ENCODE measurements around the gene GPR158. TPM values are rescaled to one million over a fixed set of nuclear protein-coding genes. Genes with fewer than 3 reads are reported as not detected.

The GPR158 gene
- total RNA-seq, 1 donor, result 0.18 TPM

DNA sequence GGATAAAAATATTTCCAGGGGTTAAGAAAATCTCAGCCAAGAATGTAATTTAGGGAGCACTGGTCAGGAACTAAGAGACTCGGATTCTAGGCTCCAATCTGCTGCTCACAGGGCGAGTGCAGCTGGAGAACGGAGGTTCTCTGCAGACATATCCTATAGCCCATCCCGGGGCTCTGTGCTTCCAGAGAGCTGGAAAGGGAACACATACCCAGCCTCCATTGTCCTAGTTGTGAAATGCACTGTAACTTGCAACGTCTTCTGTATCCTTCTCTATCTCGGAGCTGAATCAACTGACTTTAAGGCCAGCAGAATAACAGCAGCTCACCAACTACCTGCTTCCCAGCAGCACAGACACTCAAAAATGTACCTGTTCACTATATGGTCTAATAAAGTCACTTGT, 408.2 kb downstream of the GPR158 start:
- TF ChIP-seq, protein P1, sequence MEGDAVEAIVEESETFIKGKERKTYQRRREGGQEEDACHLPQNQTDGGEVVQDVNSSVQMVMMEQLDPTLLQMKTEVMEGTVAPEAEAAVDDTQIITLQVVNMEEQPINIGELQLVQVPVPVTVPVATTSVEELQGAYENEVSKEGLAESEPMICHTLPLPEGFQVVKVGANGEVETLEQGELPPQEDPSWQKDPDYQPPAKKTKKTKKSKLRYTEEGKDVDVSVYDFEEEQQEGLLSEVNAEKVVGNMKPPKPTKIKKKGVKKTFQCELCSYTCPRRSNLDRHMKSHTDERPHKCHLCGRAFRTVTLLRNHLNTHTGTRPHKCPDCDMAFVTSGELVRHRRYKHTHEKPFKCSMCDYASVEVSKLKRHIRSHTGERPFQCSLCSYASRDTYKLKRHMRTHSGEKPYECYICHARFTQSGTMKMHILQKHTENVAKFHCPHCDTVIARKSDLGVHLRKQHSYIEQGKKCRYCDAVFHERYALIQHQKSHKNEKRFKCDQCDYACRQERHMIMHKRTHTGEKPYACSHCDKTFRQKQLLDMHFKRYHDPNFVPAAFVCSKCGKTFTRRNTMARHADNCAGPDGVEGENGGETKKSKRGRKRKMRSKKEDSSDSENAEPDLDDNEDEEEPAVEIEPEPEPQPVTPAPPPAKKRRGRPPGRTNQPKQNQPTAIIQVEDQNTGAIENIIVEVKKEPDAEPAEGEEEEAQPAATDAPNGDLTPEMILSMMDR (IDR thresholded peaks at IDR 0.05; ENCODE audit: insufficient read depth, low read length), result no peak
- H3K4me3 ChIP-seq (ENCODE audit: low read depth, low read length), result no peak overlapping the region
- no peak for DNase-seq (ENCODE audit: low read depth)

DNA sequence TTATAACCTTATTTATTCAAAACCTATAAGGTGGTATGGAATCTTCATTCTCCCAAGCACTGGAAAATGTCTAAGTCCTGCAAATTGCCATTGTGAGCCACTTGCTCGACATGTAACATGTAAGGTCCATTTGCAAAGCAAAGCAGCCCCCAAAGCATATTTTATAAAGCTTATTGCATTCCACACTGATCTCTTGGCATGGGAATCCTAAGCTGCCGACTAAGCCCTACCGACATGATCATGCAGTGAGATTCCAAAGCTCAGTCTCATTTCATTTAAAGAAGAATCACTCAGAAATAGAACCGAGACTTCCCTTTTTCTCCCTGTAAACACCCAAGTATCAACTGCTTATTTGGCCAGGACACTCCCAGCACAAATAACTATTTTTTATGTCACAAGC, 425.9 kb downstream of the GPR158 start:
- TF ChIP-seq, protein P1 (IDR thresholded peaks at IDR 0.05; ENCODE audit: insufficient read depth, low read length), result no peak
- no peak for DNase-seq (ENCODE audit: low read depth)
- H3K4me3 ChIP-seq (ENCODE audit: low read depth, low read length), result no peak overlapping the region

DNA sequence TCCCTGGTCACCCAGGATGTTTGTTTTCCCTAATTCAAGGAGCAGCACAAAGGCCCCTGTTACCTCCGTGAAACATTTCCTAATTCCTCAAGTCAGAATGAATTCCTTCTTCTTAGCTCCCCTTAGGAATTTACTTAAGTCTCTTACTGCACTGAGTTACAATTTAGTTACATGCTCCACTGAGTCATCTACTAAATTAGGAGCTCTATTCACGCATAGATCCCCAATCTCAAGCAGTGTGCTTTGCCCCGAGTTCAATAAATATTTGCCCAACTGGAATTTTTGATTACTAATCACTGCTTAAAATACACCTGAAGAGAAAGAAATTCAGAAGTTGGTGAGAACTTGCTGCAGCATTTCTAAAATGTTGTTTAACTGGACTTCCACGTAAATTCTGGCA, 429.8 kb downstream of the GPR158 start:
- no peak overlapping the region for H3K4me3 ChIP-seq (ENCODE audit: low read depth, low read length)
- TF ChIP-seq, protein P1 (IDR thresholded peaks at IDR 0.05; ENCODE audit: insufficient read depth, low read length), result no peak
- DNase-seq (ENCODE audit: low read depth), result no peak

DNA sequence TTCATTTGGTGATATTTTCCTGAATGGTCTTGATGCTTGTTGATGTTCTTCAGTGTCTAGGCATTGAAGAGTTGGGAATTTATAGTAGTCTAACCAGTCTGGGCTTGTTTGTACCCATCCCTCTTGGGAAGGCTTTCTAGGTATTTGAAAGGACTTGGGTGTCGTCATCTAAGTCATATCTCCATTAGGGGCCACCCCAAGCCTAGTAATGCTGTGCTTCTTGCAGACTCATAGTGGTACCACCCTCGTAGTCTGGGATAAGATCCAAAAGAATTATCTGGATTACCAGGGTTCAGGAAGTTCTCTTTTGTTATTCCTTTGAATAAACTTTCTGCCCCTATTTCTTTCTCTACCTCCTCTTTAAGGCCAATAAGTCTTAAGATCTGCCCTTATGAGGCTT, 439.9 kb downstream of the GPR158 start:
- H3K4me3 ChIP-seq (ENCODE audit: low read depth, low read length), result no peak overlapping the region
- TF ChIP-seq, protein P1 (IDR thresholded peaks at IDR 0.05; ENCODE audit: insufficient read depth, low read length), result no peak
- no peak for DNase-seq (ENCODE audit: low read depth)

DNA sequence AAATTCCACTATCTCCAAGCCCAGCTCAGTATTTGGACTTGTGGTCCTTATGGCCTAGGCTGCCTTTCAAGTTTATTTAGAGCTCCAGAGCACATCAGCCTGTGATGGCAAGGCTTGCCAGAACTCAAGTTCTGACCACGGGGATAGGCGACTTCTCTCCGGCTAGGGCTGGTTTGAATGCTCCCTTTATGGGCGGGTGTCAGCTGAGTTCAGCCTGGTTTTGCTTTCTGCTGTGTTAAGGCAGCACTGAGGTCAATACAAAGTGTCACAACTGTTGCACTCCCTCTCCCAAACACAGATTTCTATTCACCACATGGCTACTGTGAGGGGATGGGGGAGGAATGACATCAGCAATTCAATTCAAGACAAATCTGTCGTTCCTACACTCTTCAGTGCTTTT, 441.1 kb downstream of the GPR158 start:
- TF ChIP-seq, protein P1 (IDR thresholded peaks at IDR 0.05; ENCODE audit: insufficient read depth, low read length), result no peak
- H3K4me3 ChIP-seq (ENCODE audit: low read depth, low read length), result no peak overlapping the region
- DNase-seq (ENCODE audit: low read depth), result no peak

DNA sequence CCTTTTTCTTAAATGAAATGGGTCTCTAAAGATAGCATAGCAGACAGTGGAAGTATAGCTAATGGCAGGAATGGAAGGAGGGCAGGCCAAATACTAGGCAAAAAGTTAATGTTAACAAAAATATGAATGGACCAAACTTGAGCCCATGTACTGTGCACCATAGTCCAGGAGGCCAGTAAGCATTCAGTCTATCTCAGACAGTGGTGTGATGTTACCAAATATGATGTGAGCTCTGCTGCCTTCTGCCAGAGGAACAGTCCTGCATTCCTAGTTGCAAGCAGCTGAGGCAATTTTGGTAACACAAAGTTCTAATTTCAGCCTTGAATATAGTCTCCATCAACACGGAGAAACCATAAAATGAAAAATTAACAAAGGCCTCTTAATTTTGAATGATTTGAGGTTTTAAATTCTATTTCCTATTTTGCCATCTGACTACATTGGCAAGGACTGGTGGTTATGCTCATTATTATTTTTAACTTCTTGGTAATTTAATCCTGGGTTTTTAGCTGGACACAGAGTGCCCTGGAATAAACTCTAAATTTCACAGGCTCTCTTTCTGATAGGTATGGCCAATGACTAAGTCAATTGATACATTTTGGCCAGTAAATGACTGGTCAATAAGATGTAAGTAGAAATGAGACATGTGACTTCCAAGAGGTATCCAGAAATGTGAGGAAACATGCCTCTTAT, 442.2 kb downstream of the GPR158 start:
- TF ChIP-seq, protein P1 (IDR thresholded peaks at IDR 0.05; ENCODE audit: insufficient read depth, low read length), result no peak
- H3K4me3 ChIP-seq (ENCODE audit: low read depth, low read length), result no peak overlapping the region
- DNase-seq (ENCODE audit: low read depth), result no peak

DNA sequence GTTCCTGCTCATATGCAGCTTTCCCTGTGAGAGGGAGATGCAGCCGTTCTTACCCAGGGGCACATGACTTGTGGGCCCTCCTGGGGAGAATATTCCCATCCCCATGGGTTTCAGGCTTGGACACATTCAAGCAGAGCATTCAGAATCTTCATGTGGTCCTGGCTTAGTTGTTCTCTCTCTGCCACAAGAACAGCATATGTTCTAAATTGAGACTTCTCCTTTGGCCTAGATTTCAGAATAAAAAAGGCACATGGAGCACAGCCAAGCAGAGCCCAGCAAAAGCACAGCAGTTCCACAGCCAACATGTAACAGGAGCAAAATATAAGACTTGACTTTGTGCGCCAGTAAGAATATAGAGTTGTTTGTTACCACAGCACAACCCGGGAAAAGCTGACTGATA, 452.8 kb downstream of the GPR158 start:
- TF ChIP-seq, protein P1 (IDR thresholded peaks at IDR 0.05; ENCODE audit: insufficient read depth, low read length), result no peak
- no peak overlapping the region for H3K4me3 ChIP-seq (ENCODE audit: low read depth, low read length)
- DNase-seq (ENCODE audit: low read depth), result no peak
